Nephron (organoid): ENCODE results near the gene SDS.

Experiments
- H3K27ac Mint-ChIP-seq, 3 experiments: 2 replicates each; pipeline ENCODE4 v1.8.0; 2020; ENCODE audit warnings: mixed read lengths in 3 of 3, mild to moderate bottlenecking in 2 of 3, moderate library complexity in 1 of 3
- H3K27me3 Mint-ChIP-seq: 2 replicates; pipeline ENCODE4 v1.8.0; 2021; ENCODE audit warnings: low read depth, mild to moderate bottlenecking, moderate library complexity, mixed read lengths
- H3K36me3 Mint-ChIP-seq: 2 replicates; pipeline ENCODE4 v1.8.0; 2020; ENCODE audit warnings: low read depth, mixed read lengths
- H3K4me1 Mint-ChIP-seq: 2 replicates; pipeline ENCODE4 v1.8.0; 2020; ENCODE audit warnings: mixed read lengths
- H3K4me3 Mint-ChIP-seq, 3 experiments: 2 replicates each; pipeline ENCODE4 v1.8.0; 2020; ENCODE audit warnings: mild to moderate bottlenecking in 3 of 3, mixed read lengths in 3 of 3, moderate library complexity in 2 of 3
- H3K9me3 Mint-ChIP-seq: 2 replicates; pipeline ENCODE4 v1.8.0; 2020; ENCODE audit warnings: mixed read lengths
- CTCF ChIP-seq, 3 experiments: fragments of 200-600 bp; sonication (generic); IDR thresholded peaks; one replicate each; pipeline ENCODE4 v1.5.0; 2021; ENCODE audit warnings: antibody characterized with exemption in 3 of 3; ENCODE audit not compliant: unreplicated experiment in 3 of 3

SDS gene

GRCh38 chr12:113418213-113418879, 14.7 kb upstream of the SDS start:
- TF ChIP-seq CTCF (IDR thresholded peaks at IDR 0.05; ENCODE audit: unreplicated experiment in 3 of 3), result no peak
- peaks cover 7% of the 10 kb centered on the region for H3K4me1 Mint-ChIP-seq
- H3K9me3 Mint-ChIP-seq, result no peaks in the 10 kb centered on the region
- no peak overlapping the region for H3K4me3 Mint-ChIP-seq
- peaks cover 5% of the 10 kb centered on the region for H3K27me3 Mint-ChIP-seq
- H3K36me3 Mint-ChIP-seq, result no peaks in the 10 kb centered on the region
- H3K27ac Mint-ChIP-seq, result peak overlapping the region in 1 of 3 experiments; percentile 10

GRCh38 chr12:113416091-113416754, 12.5 kb upstream of the SDS start:
- Mint-ChIP-seq H3K27me3 (peaks cover 9% of the 10 kb centered on the region), H3K27ac (no peak overlapping the region), H3K9me3 (no peaks in the 10 kb centered on the region), H3K4me3 (no peak overlapping the region), H3K36me3 (no peaks in the 10 kb centered on the region), H3K4me1 (no peaks in the 10 kb centered on the region)
- TF ChIP-seq CTCF (IDR thresholded peaks at IDR 0.05; ENCODE audit: unreplicated experiment in 3 of 3), result no peak

GRCh38 chr12:113414519-113415038, 10.9 kb upstream of the SDS start:
- Mint-ChIP-seq H3K4me3 (no peak overlapping the region), H3K27me3 (peaks cover 22% of the 10 kb centered on the region), H3K4me1 (no peaks in the 10 kb centered on the region), H3K27ac (no peak overlapping the region), H3K36me3 (no peaks in the 10 kb centered on the region), H3K9me3 (no peaks in the 10 kb centered on the region)
- no peak for TF ChIP-seq CTCF (IDR thresholded peaks at IDR 0.05; ENCODE audit: unreplicated experiment in 3 of 3)

- Mint-ChIP-seq H3K27ac (no peak overlapping the region), H3K4me1 (no peaks in the 10 kb centered on the region), H3K36me3 (no peaks in the 10 kb centered on the region), H3K4me3 (no peak overlapping the region), H3K9me3 (no peaks in the 10 kb centered on the region), H3K27me3 (peaks cover 22% of the 10 kb centered on the region)
- no peak for TF ChIP-seq CTCF (IDR thresholded peaks at IDR 0.05; ENCODE audit: unreplicated experiment in 3 of 3)
Measured at GRCh38 chr12:113413488-113413939, 9.8 kb upstream of the SDS start.

- no peak overlapping the region for H3K4me3 Mint-ChIP-seq
- TF ChIP-seq CTCF (IDR thresholded peaks at IDR 0.05; ENCODE audit: unreplicated experiment in 3 of 3), result no peak
- H3K27ac Mint-ChIP-seq, result no peak overlapping the region
- H3K36me3 Mint-ChIP-seq, result no peaks in the 10 kb centered on the region
- peaks cover 5% of the 10 kb centered on the region for H3K4me1 Mint-ChIP-seq
- no peaks in the 10 kb centered on the region for H3K9me3 Mint-ChIP-seq
- H3K27me3 Mint-ChIP-seq, result peaks cover 24% of the 10 kb centered on the region
Measured at GRCh38 chr12:113409462-113410124, 5.9 kb upstream of the SDS start.
